Stimulated activated CD4-positive, alpha-beta T cell treated with anti-CD3 and anti-CD28 coated beads, Interleukin-15, amount 100 ng/mL, for 24 hours (primary cell): Measurements from ENCODE around the gene CYYR1.
"Not testable (repeated sequence)": the region's sequence is repeated elsewhere in the genome, so short reads cannot be mapped to it uniquely, and the experiment has no call there.

Experiments used
- DNase-seq: peaks from one replicate; pipeline ENCODE4 v3.0.0-alpha.2; 2020

Gene CYYR1

DNA sequence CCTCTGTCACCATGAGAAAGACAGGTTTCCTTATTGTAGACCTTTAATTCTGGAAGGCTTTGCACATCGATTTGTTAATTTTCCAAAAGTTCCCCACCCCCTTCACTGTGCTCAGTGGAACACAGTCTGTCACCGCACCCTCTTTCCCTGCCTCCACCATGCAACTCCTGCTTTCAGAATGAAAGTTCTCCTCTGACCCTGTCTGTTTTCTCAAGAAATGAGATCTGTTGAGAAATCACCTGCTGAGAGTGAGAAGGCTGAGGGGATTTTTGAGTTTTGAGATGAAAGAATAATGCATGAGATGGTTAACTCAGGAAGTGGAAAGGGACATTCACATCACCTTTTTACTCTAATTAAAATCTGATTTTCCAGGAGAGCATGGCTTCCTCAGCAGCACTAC is 99.6 kb downstream of the CYYR1 start:
- peak; percentile 3 for DNase-seq

- no peak for DNase-seq
These were observed 102.0 kb downstream of the CYYR1 start for GRCh38 chr21:26471099-26471471.

DNA sequence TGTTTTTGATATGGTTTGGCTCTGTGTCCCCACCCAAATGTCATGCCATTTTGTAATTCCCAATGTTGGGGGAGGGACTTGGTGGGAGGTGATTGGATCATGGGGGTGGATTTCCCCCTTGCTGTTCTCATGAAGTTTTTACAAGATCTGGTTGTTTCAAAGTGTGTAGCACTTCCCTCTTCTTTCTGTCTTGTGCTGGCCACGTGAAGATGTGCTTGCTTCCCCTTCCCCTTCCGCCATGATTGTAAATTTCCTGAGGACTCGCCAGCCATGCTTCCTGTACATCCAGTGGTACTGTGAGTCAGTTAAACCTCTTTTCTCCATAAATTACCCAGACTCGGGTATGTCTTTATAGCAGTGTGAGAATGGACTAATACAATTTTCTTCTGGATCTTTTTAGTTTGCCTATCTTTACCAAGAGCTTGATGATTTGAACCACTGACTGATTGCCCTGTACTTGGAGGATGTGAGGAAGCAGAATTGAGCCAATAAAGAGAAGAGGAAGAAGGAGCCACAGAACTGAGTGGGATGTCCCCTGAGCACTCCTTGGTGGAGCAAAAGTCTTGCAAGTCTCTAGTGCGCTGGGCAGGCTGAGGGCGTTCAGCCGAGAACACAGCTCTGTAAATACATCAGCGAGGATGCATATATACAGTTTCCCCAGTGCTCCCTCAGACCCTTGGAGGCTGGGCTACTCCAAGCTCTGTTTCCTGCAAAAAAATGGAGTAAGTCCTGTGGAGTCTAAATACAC is 102.6 kb downstream of the CYYR1 start:
- no peak for DNase-seq

GRCh38 chr21:26469789-26470188 is 103.3 kb downstream of the CYYR1 start:
- DNase-seq: no peak

GRCh38 chr21:26465916-26466315 is 107.2 kb downstream of the CYYR1 start:
- no peak for DNase-seq

GRCh38 chr21:26461500-26461899 is 111.6 kb downstream of the CYYR1 start:
- DNase-seq: no peak

GRCh38 chr21:26460621-26461020 is 112.5 kb downstream of the CYYR1 start:
- no peak for DNase-seq

DNA sequence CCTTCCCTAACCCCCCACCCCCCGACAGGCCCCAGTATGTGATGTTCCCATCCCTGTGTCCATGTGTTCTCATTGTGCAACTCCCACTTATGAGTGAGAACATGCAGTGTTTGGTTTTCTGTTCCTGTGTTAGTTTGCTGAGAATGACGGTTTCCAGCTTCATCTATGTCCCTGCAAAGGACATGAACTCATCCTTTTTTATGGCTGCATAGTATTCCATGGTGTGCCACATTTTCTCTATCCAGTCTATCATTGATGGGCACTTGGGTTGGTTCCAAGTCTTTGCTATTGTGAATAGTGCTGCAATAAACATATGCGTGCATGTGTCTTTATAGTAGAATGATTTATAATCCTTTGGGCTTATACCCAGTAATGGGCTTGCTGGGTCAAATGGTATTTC is 114.2 kb downstream of the CYYR1 start:
- not testable (repeated sequence) for DNase-seq

DNA sequence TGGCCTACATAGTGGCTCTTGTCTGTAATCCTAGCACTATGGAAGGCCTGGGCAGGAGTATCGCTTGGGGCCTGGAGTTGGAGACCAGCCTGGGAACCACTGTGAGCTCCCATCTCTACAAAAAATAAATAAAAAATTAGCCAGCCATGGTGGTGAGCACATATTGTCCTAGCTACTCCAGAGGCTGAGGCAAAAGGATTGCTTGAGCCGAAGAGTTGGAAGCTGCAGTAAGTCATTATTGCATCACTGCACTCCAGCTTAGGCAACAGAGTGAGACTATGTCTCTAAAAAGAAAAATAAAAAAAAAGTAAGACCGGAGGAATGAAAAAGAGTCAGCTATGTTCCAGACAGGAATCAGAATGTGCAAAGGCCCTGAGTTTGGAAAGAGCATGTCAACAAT is 115.3 kb downstream of the CYYR1 start:
- DNase-seq: no peak

GRCh38 chr21:26453267-26453666 is 119.8 kb downstream of the CYYR1 start:
- no peak for DNase-seq

DNA sequence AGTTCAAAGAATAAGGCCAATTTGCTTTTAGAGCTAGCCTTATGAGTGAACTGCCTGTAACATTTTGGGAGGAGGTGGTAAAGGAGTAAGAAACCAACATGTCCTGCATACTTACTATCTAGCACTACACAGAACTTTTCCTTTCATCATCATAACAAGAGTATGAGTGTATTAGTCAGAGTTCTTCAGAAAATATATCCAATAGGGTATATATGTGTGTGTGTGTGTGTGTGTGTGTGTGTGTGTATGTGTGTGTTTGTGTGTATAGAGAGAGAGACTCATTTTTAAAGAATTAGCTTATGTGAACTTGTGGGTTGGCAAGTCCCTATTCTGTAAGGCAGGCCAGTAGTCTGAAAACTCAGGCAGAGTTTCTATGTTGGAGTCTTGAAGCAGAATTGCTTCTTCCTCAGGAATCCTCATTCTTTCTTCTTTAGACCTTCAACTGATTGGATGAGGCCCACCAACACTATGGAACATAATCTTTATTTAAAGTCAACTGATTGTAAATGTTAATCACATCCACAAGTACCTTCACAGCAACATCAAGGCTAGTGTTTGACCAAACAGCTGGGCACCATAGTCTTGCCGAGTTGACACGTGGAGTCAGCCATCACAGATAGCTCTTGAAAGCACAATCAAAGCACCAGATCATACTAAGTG is 121.9 kb downstream of the CYYR1 start:
- DNase-seq: no peak

DNA sequence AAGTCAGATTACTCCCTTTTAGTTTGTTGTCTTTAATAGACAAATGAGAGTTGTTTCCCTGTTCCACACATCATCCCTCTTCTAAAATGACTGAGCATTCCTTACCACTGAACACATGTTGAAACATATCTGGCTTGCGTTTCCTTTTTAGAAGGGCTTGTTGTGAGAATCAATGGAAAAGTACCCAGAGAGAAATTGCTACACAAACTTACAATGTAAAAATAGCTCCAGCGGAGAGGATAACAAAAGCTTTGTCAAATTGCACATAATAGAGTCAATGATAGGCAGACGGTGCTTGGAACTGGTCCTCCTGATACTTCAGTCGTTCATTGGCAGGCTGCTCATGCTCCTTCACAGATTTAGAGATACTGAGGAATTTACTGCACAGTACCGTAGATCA is 123.9 kb downstream of the CYYR1 start:
- no peak for DNase-seq

DNA sequence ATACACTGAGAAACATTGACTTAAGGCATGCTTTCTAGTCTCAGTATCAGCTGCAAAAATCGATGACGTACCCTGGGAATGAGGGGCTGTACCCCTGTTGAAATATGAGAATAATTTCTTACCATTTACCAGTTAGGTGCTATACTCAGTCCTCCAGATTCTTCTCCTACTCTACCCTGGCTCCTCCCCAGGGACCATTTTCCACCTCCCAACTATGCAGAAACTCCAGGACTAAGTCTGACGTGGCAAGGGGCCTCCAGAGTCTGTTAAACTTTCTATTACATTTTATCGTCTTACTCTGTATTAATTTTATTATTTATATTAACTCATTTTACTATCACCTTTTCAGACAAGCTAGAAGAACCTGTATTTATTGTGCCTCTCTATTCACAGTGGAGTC is 124.3 kb downstream of the CYYR1 start:
- no peak for DNase-seq

- no peak for DNase-seq
These were observed 125.1 kb downstream of the CYYR1 start for GRCh38 chr21:26447932-26448475.

- no peak for DNase-seq
These were observed 127.6 kb downstream of the CYYR1 start for GRCh38 chr21:26445440-26445839.

DNA sequence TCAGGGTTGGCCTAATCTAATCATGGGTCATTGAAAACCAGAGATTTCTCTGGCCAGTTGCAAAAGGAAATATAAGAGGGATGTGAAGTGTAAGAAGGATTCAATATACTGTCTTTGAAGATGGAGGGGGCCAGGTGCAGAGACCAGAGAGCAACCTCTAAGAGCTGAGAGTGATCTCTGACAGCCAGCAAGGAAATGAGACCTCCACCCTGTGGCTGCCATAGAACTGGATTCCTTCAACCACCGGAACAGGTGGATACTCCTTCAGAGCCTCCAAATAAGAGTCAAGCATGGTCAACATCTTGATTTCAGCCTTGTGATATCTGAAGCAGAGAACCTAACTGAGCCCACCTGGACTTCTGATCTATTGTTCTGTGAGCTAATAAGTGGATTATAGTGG is 128.4 kb downstream of the CYYR1 start:
- no peak for DNase-seq

GRCh38 chr21:26443867-26444266 is 129.2 kb downstream of the CYYR1 start:
- no peak for DNase-seq

- no peak for DNase-seq
These were observed 129.8 kb downstream of the CYYR1 start for GRCh38 chr21:26443291-26443690.

DNA sequence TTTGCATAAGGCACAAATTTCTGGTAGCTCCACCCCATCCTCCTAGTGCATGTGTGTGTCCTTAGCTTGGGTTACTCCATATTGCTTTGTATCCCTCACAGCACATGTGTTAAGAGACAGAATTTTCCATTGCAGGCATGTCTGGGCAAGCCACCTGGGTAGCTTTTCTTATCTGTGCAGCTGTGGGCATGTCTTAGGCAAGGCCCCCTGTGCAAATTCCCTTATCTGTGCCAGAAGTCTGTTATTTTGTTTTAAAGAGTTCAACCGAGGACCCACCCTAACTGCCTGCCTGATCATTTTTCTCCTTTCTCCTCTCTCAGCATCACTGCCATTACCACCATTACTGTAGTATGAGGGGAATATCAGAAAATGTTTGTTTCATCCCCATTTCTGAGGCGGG is 131.9 kb downstream of the CYYR1 start:
- no peak for DNase-seq

DNA sequence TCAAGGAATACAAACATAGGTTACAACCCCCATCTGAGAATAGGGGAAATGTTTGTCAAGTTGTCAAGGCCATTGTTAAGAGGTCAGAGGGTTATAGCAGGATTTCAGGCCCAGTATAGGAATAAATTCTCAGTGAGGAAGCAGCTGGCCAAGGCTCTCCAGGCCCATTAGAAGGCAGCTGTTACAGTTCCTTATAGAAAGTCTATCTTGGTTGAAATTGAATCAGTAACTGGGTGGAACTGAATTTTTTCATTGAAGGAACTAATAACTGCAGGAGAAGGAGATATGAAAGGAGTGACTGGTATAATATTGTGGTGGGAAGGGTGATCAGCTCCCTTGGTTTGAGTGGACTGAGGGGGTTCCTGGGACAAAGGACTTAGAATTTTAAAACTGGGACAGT is 134.1 kb downstream of the CYYR1 start:
- DNase-seq: no peak

- no peak for DNase-seq
These were observed 135.6 kb downstream of the CYYR1 start for GRCh38 chr21:26437326-26438009.

DNA sequence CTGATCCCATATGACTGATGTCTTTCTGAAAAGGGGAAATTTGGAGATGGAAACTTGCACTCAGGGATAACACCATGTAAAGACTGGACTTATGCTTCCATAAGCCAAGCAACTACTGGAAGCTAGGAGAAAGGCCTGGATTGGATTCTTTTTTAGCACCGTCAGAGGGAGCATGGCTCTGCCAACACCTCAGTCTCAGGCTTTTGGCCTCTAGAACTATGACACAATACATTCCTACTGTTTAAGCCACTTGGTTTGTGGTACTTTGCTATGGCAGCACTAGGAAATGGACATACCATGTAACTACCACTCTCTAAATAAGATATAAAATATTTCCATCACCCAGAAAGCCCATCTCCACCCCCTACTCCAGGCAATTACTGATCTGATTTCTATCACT is 139.7 kb downstream of the CYYR1 start:
- no peak for DNase-seq

- no peak for DNase-seq
These were observed 140.7 kb downstream of the CYYR1 start for GRCh38 chr21:26432410-26432809.

GRCh38 chr21:26425576-26425975 is 147.5 kb downstream of the CYYR1 start:
- no peak for DNase-seq
